DOHH2 (cell line): Measurements from ENCODE around the gene CDC42.

Source experiments
- H3F3A ChIP-seq: fragments of 200-600 bp; sonication (generic), shearing (Covaris generic); 2 replicates; pipeline ENCODE4 v1.6.0; 2016; ENCODE audit warnings: antibody characterized with exemption, mild to moderate bottlenecking; ENCODE audit not compliant: control insufficient read depth, insufficient read depth
- H3K27ac ChIP-seq: fragments of 200-600 bp; sonication (generic); 2 replicates; pipeline ENCODE4 v1.5.1; 2014; ENCODE audit warnings: low read depth, mild to moderate bottlenecking, low read length, moderate library complexity
- H3K27me3 ChIP-seq: fragments of 200-600 bp; sonication (generic); 2 replicates; pipeline ENCODE4 v1.6.1; 2014; ENCODE audit warnings: mild to moderate bottlenecking, low read length, mixed read lengths; ENCODE audit not compliant: control insufficient read depth
- H3K36me3 ChIP-seq: fragments of 200-600 bp; sonication (generic); 2 replicates; pipeline ENCODE4 v1.6.1; 2014; ENCODE audit warnings: mild to moderate bottlenecking, low read length, moderate library complexity, mixed read lengths; ENCODE audit not compliant: control insufficient read depth
- H3K4me1 ChIP-seq: fragments of 200-600 bp; sonication (generic); 2 replicates; pipeline ENCODE4 v1.6.1; 2014; ENCODE audit warnings: mild to moderate bottlenecking, low read length, mixed read lengths; ENCODE audit not compliant: control insufficient read depth
- H3K4me2 ChIP-seq: fragments of 200-600 bp; sonication (generic); 2 replicates; pipeline ENCODE4 v1.6.0; 2014; ENCODE audit warnings: mild to moderate bottlenecking, low read length, moderate library complexity
- H3K4me3 ChIP-seq: fragments of 200-600 bp; sonication (generic); 2 replicates; pipeline ENCODE4 v1.5.1; 2014; ENCODE audit warnings: mild to moderate bottlenecking, low read length, mixed read lengths
- H3K79me2 ChIP-seq: fragments of 200-600 bp; sonication (generic); 2 replicates; pipeline ENCODE4 v1.6.1; 2014; ENCODE audit warnings: mild to moderate bottlenecking, low read length, mixed read lengths; ENCODE audit not compliant: control insufficient read depth
- H3K9me2 ChIP-seq: fragments of 200-600 bp; sonication (generic); replicated peaks from 2 replicates; pipeline ENCODE4 v1.6.1; 2014; ENCODE audit warnings: mild to moderate bottlenecking, low read length, mixed read lengths; ENCODE audit not compliant: control insufficient read depth
- H3K9me3 ChIP-seq: fragments of 200-600 bp; sonication (generic); 2 replicates; pipeline ENCODE4 v1.6.1; 2014; ENCODE audit warnings: antibody characterized with exemption, low read length, mixed read lengths; ENCODE audit not compliant: control insufficient read depth, insufficient read depth
- H4K20me1 ChIP-seq: fragments of 200-600 bp; sonication (generic); 2 replicates; pipeline ENCODE4 v1.6.0; 2014; ENCODE audit warnings: low read depth, mild to moderate bottlenecking, antibody characterized with exemption, low read length, moderate library complexity; ENCODE audit not compliant: control insufficient read depth, insufficient read depth
- EZH2phosphoT487 ChIP-seq: fragments of 200-600 bp; sonication (generic); IDR thresholded peaks from 2 replicates; pipeline ENCODE4 v1.6.1; 2017; ENCODE audit warnings: borderline replicate concordance, mild to moderate bottlenecking, antibody characterized with exemption, low read length, moderate library complexity, mixed read lengths
- TF ChIP-seq, protein P1 (sequence below): fragments of 200-600 bp; sonication (generic); IDR thresholded peaks from one replicate; pipeline ENCODE4 v1.5.1; 2014; ENCODE audit warnings: antibody characterized with exemption, mild to moderate bottlenecking, low read depth, low read length; ENCODE audit not compliant: poor library complexity, severe bottlenecking

CDC42 gene

DNA sequence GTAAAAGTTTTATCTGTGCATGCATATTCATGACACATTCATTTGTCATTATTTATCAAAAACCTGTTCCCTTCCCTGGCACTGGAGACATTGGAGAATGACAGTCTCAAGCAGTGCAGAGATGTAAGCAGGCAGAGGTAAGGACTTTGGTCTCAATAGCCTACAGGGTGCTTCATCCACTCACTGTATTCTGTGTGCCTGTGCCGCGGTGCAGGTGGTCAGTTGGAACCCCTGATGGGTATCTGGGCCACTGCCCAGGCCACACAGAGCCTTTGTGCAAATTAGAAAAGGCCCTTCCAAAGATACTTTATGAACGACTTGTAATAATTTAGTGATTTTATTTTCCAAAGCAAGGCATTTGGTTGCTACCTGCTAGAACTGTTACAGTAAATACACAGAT is 44.0 kb downstream of the CDC42 start:
- Histone ChIP-seq H3K9me2 (no peaks in the 10 kb centered on the region), H3K79me2 (peaks cover 18% of the 10 kb centered on the region), H3K36me3 (peaks cover 43% of the 10 kb centered on the region), H3K9me3 (no peaks in the 10 kb centered on the region), H3F3A (peaks cover 3% of the 10 kb centered on the region), H3K4me3 (no peak overlapping the region), H3K4me2 (no peak overlapping the region), H3K4me1 (peaks cover 20% of the 10 kb centered on the region), H3K27me3 (no peaks in the 10 kb centered on the region), H3K27ac (no peak overlapping the region), H4K20me1 (peaks cover 31% of the 10 kb centered on the region)
- no peak for TF ChIP-seq EZH2phosphoT487
- TF ChIP-seq, protein P1, sequence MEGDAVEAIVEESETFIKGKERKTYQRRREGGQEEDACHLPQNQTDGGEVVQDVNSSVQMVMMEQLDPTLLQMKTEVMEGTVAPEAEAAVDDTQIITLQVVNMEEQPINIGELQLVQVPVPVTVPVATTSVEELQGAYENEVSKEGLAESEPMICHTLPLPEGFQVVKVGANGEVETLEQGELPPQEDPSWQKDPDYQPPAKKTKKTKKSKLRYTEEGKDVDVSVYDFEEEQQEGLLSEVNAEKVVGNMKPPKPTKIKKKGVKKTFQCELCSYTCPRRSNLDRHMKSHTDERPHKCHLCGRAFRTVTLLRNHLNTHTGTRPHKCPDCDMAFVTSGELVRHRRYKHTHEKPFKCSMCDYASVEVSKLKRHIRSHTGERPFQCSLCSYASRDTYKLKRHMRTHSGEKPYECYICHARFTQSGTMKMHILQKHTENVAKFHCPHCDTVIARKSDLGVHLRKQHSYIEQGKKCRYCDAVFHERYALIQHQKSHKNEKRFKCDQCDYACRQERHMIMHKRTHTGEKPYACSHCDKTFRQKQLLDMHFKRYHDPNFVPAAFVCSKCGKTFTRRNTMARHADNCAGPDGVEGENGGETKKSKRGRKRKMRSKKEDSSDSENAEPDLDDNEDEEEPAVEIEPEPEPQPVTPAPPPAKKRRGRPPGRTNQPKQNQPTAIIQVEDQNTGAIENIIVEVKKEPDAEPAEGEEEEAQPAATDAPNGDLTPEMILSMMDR = no peak

DNA sequence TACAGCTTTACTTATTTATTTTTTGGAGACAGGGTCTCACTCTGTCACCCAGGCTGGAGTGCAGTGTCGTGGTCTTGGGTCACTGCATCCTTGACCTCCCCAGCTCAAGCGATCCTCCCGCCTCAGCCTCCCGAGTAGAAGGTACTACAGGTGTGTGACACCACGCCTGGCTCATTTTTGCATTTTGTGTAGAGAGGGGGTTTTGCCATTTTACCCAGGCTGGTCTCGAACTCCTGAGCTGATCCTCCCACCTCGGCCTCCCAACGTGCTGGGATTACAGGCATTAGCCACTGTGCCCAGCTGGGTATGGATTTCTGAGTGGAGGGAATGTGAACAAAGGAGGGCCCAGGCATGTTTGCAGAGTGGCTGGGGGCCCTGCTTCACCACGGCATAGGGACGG is 46.2 kb downstream of the CDC42 start:
- Histone ChIP-seq H3K27me3 (no peaks in the 10 kb centered on the region), H3K4me3 (no peak overlapping the region), H3K9me3 (no peaks in the 10 kb centered on the region), H3K36me3 (peaks cover 31% of the 10 kb centered on the region), H3F3A (0 out of 2 replicates have a peak, but pooled peaks cover 2% of the 10 kb centered on the region), H3K4me2 (no peak overlapping the region), H3K79me2 (peaks cover 5% of the 10 kb centered on the region), H3K9me2 (no peaks in the 10 kb centered on the region), H3K27ac (no peak overlapping the region), H4K20me1 (peaks cover 18% of the 10 kb centered on the region), H3K4me1 (no peaks in the 10 kb centered on the region)
- no peak for TF ChIP-seq EZH2phosphoT487
- TF ChIP-seq, protein P1 = no peak

DNA sequence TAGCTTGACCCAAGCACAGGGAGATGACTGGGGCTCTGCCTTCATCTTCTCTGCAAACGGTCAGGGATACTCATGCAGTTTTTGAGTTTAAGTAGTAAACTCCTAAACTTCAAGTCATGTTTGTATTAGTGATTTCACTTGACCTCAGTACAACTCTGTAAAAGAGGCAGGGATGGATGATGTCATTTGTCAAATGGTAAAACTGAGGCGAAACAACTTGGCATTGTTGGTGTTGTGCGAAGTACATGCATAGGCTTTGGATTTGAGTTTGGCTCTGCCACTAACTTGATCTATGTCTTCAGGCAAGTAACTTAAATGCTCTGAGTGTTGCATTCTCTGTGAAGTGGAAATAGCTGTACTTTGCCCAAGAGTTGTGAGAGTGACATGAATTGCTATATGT is 47.7 kb downstream of the CDC42 start:
- Histone ChIP-seq H3K79me2 (peaks cover under 1% of the 10 kb centered on the region; the same call in 1 of the 2 replicates), H3K9me3 (no peaks in the 10 kb centered on the region), H3K4me1 (no peaks in the 10 kb centered on the region), H4K20me1 (peaks cover 14% of the 10 kb centered on the region), H3K27ac (no peak overlapping the region), H3K4me3 (no peak overlapping the region), H3K27me3 (no peaks in the 10 kb centered on the region), H3K4me2 (no peak overlapping the region), H3K36me3 (peaks cover 25% of the 10 kb centered on the region), H3K9me2 (no peaks in the 10 kb centered on the region), H3F3A (0 out of 2 replicates have a peak, but pooled peaks cover 2% of the 10 kb centered on the region)
- TF ChIP-seq EZH2phosphoT487 = no peak

DNA sequence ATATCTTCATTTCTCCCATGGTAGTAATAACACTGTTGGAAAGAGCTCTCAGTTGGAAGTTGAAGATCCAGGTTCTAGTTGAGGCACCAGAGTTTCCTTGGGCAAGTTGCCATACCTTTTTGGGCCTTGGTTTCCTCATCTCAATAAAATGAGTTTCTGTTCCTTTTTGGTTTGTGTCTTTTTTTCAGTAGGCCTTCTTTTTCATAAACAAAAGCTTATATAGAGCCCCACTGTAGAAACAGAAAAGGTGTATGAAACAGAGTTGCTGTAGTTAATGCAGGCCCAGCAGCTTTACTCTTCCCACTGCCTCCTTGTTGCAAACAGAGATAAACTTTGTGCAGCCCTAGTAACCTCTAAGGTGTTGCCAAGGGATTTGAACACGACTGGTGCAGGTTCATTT is 48.7 kb downstream of the CDC42 start:
- Histone ChIP-seq H4K20me1 (peaks cover 20% of the 10 kb centered on the region), H3K4me3 (no peak overlapping the region), H3K4me2 (no peak overlapping the region), H3K9me2 (no peaks in the 10 kb centered on the region), H3K9me3 (no peaks in the 10 kb centered on the region), H3K4me1 (no peaks in the 10 kb centered on the region), H3K79me2 (peaks cover 2% of the 10 kb centered on the region; the same call in 1 of the 2 replicates), H3K36me3 (peaks cover 25% of the 10 kb centered on the region), H3K27me3 (no peaks in the 10 kb centered on the region), H3K27ac (no peak overlapping the region), H3F3A (0 out of 2 replicates have a peak, but pooled peaks cover 2% of the 10 kb centered on the region)
- TF ChIP-seq, protein P1 = no peak
- TF ChIP-seq EZH2phosphoT487 = no peak
